ENCODE measurements around the gene MAPK12. TPM values are rescaled to one million over a fixed set of nuclear protein-coding genes. Genes with fewer than 3 reads are reported as not detected.

Gene MAPK12
- total and polyA plus RNA-seq, 2 donors from 2014 or later = 13.4 to 15.9 TPM

DNA sequence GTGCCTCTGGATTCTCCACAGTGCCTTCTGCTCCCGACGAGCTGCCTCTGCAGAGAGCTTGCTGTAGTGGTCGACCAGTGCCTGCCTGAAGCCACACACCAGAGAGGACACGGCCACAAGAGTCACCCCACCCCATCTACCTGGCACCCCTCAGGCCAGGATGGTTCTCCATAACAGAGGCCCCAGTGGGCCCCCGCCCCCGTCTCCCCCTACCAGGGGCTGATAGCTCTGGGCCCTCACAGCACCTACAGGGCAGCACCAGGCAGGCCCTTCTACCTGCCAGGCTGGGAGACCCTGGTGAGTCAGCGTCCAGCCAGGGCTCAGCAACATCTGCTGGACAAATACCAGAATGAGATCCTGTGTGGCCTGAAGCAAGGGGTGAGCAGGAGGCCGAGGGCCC lies 39.0 kb downstream of the MAPK12 start:
- Histone ChIP-seq H3K9ac (ENCODE audit: low read length in 3 of 3) (no peak overlapping the region), H3K9me3 (ENCODE audit: control insufficient read depth in 2 of 3, insufficient read depth in 1 of 3, low read length in 3 of 3) (no peaks in the 10 kb centered on the region), H3K27ac (ENCODE audit: low read depth in 2 of 2, low read length in 2 of 2) (no peak overlapping the region), H3K27me3 (ENCODE audit: control insufficient read depth, insufficient read depth, low read length) (no peaks in the 10 kb centered on the region), H3K4me1 (ENCODE audit: control insufficient read depth in 2 of 3, insufficient read depth in 2 of 3, low read depth in 1 of 3, low read length in 3 of 3) (peaks cover 0 to 2% (median 0%) of the 10 kb centered on the region in 3 donors), H3K36me3 (ENCODE audit: control insufficient read depth in 2 of 3, insufficient read depth in 3 of 3, low read length in 3 of 3) (peaks cover 2 to 37% (median 27%) of the 10 kb centered on the region in 3 donors), H3K4me3 (ENCODE audit: low read length in 3 of 3) (no peak overlapping the region)
- FAIRE-seq (no peak), DNase-seq (no peak)
- TF ChIP-seq, protein P1, sequence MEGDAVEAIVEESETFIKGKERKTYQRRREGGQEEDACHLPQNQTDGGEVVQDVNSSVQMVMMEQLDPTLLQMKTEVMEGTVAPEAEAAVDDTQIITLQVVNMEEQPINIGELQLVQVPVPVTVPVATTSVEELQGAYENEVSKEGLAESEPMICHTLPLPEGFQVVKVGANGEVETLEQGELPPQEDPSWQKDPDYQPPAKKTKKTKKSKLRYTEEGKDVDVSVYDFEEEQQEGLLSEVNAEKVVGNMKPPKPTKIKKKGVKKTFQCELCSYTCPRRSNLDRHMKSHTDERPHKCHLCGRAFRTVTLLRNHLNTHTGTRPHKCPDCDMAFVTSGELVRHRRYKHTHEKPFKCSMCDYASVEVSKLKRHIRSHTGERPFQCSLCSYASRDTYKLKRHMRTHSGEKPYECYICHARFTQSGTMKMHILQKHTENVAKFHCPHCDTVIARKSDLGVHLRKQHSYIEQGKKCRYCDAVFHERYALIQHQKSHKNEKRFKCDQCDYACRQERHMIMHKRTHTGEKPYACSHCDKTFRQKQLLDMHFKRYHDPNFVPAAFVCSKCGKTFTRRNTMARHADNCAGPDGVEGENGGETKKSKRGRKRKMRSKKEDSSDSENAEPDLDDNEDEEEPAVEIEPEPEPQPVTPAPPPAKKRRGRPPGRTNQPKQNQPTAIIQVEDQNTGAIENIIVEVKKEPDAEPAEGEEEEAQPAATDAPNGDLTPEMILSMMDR (IDR thresholded peaks at IDR 0.05; ENCODE audit: borderline replicate concordance, extremely low read depth, insufficient read depth) = no peak
- intact Hi-C loops (cut with DNase I) = no loop called here

DNA sequence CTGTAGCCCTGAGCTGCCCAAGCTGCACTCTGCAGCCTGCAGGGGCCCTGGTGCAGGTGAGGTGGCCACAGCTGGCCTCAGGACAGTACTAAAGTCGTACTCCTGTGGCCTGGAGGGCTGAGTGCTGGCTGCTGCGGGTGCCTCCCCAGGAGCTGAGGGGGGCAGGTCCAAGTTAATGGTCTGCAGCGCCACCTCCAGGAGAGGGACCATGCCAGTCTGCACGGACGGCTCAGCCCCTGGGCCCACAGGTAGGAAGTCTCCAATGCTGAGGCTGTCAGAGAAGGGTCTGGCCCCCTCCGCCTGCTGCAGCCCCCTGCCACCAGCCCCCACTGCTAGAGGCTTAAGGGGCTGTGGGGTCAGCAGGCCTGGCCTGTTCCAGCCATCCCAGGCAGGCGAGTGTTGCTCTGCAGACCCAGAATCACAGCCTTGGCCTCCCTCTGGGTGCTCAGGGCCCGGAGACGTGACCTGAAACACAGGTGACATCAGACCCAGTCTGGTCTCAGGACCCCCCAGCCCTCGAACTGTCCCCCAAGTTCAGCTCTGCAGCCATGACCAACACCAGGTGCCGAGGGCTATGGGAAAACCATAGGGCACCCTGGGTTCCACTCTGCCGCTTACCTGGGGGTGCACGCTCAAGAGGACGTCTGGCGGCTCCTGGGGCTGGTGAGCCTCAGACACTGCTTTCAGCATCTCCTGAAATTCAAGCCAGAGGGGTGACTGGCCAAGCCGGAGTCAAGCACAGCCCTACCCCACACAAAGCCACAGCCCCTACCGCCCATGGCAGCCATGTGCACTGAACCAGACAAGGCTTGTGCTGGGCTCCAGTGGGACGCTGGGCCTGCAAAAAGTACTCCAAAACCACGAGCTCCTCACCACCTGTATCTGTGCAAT lies 39.8 kb downstream of the MAPK12 start:
- Histone ChIP-seq H3K9ac (ENCODE audit: low read length in 3 of 3) (no peak overlapping the region), H3K27ac (ENCODE audit: low read depth in 2 of 2, low read length in 2 of 2) (no peak overlapping the region), H3K36me3 (ENCODE audit: control insufficient read depth in 2 of 3, insufficient read depth in 3 of 3, low read length in 3 of 3) (peaks cover 2 to 39% (median 27%) of the 10 kb centered on the region in 3 donors), H3K4me3 (ENCODE audit: low read length in 3 of 3) (no peak overlapping the region), H3K9me3 (ENCODE audit: control insufficient read depth in 2 of 3, insufficient read depth in 1 of 3, low read length in 3 of 3) (no peaks in the 10 kb centered on the region), H3K4me1 (ENCODE audit: control insufficient read depth in 2 of 3, insufficient read depth in 2 of 3, low read depth in 1 of 3, low read length in 3 of 3) (peaks cover 0 to 2% (median 0%) of the 10 kb centered on the region in 3 donors), H3K27me3 (ENCODE audit: control insufficient read depth, insufficient read depth, low read length) (no peaks in the 10 kb centered on the region)
- FAIRE-seq (no peak), DNase-seq (no peak)
- TF ChIP-seq, protein P1 (IDR thresholded peaks at IDR 0.05; ENCODE audit: borderline replicate concordance, extremely low read depth, insufficient read depth) = no peak
- intact Hi-C loops (cut with DNase I) = no loop called here

DNA sequence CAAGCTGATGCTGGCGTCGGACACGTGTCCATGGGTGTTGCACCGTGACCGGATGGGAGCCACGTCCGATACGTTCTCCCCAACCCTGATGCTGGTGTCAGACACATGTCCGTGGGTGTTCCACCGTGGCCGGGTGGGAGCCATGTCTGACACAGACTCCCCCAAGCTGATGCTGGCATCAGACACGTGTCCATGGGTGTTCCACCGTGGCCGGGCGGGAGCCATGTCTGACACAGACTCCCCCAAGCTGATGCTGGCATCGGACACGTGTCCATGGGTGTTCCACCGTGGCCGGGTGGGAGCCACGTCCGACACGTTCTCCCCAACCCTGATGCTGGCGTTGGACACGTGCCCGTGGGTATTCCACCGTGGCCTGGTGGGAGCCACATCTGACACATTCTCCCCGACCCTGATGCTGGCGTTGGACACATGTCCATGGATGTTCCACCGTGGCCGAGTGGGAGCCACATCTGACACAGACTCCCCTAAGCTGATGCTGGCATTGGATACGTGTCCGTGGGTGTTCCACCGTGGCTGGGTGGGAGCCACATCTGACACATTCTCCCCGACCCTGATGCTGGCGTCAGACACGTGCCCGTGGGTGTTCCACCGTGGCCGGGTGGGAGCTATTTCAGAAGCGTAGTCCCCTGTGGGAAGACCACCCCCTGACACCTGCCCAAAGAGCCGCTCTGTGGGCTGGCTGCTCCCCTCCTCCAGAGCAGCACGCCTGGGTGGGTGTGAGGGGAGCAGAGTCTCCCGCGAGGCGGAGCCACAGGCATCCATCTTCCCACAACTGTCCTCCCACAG lies 40.7 kb downstream of the MAPK12 start:
- peaks cover 0 to 2% (median 0%) of the 10 kb centered on the region in 3 donors for H3K4me1 ChIP-seq (ENCODE audit: control insufficient read depth in 2 of 3, insufficient read depth in 2 of 3, low read depth in 1 of 3, low read length in 3 of 3)
- no peaks in the 10 kb centered on the region for H3K9me3 ChIP-seq (ENCODE audit: control insufficient read depth in 2 of 3, insufficient read depth in 1 of 3, low read length in 3 of 3)
- peaks cover 2 to 35% (median 28%) of the 10 kb centered on the region in 3 donors for H3K36me3 ChIP-seq (ENCODE audit: control insufficient read depth in 2 of 3, insufficient read depth in 3 of 3, low read length in 3 of 3)
- no peak overlapping the region for H3K4me3 ChIP-seq (ENCODE audit: low read length in 3 of 3)
- no peak for FAIRE-seq
- TF ChIP-seq, protein P1 (IDR thresholded peaks at IDR 0.05; ENCODE audit: borderline replicate concordance, extremely low read depth, insufficient read depth) = no peak
- H3K9ac ChIP-seq (ENCODE audit: low read length in 3 of 3) = no peak overlapping the region
- no peaks in the 10 kb centered on the region for H3K27me3 ChIP-seq (ENCODE audit: control insufficient read depth, insufficient read depth, low read length)
- no peak overlapping the region for H3K27ac ChIP-seq (ENCODE audit: low read depth in 2 of 2, low read length in 2 of 2)
- no peak for DNase-seq
- intact Hi-C loops (cut with DNase I) = no loop called here
